HepG2 (cell line): ENCODE data around the gene SIRPA. TPM values are rescaled to one million over a fixed set of nuclear protein-coding genes. Genes with fewer than 3 reads are reported as not detected.

Source experiments
- ARNT2 ChIP-seq: sonication (generic); formaldehyde crosslinking; IDR thresholded peaks from 2 replicates; pipeline ENCODE4 v1.8.0; 2022; ENCODE audit warnings: mild to moderate bottlenecking, low read depth, missing genetic modification reagents, moderate library complexity
- GTF2F1 ChIP-seq: fragments of 150-350 bp; IDR thresholded peaks from 2 replicates; pipeline ENCODE4 v1.6.1; 2014; ENCODE audit warnings: low read length
- MEF2D ChIP-seq: sonication (generic); formaldehyde crosslinking; IDR thresholded peaks from 2 replicates; pipeline ENCODE4 v1.5.1; 2020; ENCODE audit warnings: mild to moderate bottlenecking, missing genetic modification reagents
- MIXL1 ChIP-seq: IDR thresholded peaks from 2 replicates; pipeline ENCODE4 v1.6.1; 2016
- MTF2 ChIP-seq: sonication (generic); formaldehyde crosslinking; IDR thresholded peaks from 2 replicates; pipeline ENCODE4 v1.5.0; 2020; ENCODE audit warnings: missing genetic modification reagents, borderline replicate concordance
- RBM22 ChIP-seq: fragments of 200-400 bp; formaldehyde crosslinking; optimal IDR thresholded peaks from 2 replicates; pipeline ENCODE3; 2017; ENCODE audit warnings: mild to moderate bottlenecking, low read length, moderate library complexity
- SIN3A ChIP-seq: IDR thresholded peaks from 2 replicates; pipeline ENCODE4 v1.6.1; 2011; ENCODE audit warnings: low read depth, mild to moderate bottlenecking, control low read depth, low read length, borderline replicate concordance
- SNAPC2 ChIP-seq: sonication (generic); formaldehyde crosslinking; IDR thresholded peaks from 2 replicates; pipeline ENCODE4 v1.8.1; 2022; ENCODE audit warnings: mild to moderate bottlenecking, missing genetic modification reagents
- TMF1 ChIP-seq: sonication (generic); formaldehyde crosslinking; IDR thresholded peaks from 2 replicates; pipeline ENCODE4 v1.8.1; 2022; ENCODE audit warnings: low read depth, missing genetic modification reagents
- ZBTB3 ChIP-seq: sonication (generic); formaldehyde crosslinking; IDR thresholded peaks from 2 replicates; pipeline ENCODE4 v1.4.0; 2020; ENCODE audit warnings: low read depth, mild to moderate bottlenecking, moderate library complexity, missing genetic modification reagents, borderline replicate concordance
- ZNF121 ChIP-seq: sonication (generic); formaldehyde crosslinking; IDR thresholded peaks from 2 replicates; pipeline ENCODE4 v1.5.0; 2020; ENCODE audit warnings: mild to moderate bottlenecking, missing genetic modification reagents
- ZNF232 ChIP-seq: sonication (generic); formaldehyde crosslinking; IDR thresholded peaks from 2 replicates; pipeline ENCODE4 v1.4.0; 2020; ENCODE audit warnings: missing genetic modification reagents, borderline replicate concordance
- ZNF274 ChIP-seq: sonication (generic); formaldehyde crosslinking; IDR thresholded peaks from 2 replicates; pipeline ENCODE4 v1.5.1; 2020; ENCODE audit warnings: mild to moderate bottlenecking, missing genetic modification reagents
- ZNF282 ChIP-seq: fragments of 450-650 bp; IDR thresholded peaks from 2 replicates; pipeline ENCODE4 v1.6.1; 2018; ENCODE audit not compliant: partially characterized antibody
- ZNF30 ChIP-seq: sonication (generic); formaldehyde crosslinking; IDR thresholded peaks from 2 replicates; pipeline ENCODE4 v1.5.0; 2020; ENCODE audit warnings: mild to moderate bottlenecking, missing genetic modification reagents
- ZNF329 ChIP-seq: sonication (generic); formaldehyde crosslinking; IDR thresholded peaks from 2 replicates; pipeline ENCODE4 v1.9.0; 2021; ENCODE audit warnings: low read depth, mild to moderate bottlenecking, missing genetic modification reagents
- ZNF451 ChIP-seq: sonication (generic); formaldehyde crosslinking; IDR thresholded peaks from 2 replicates; pipeline ENCODE4 v1.5.0; 2020; ENCODE audit warnings: mild to moderate bottlenecking, missing genetic modification reagents
- ZNF629 ChIP-seq: sonication (generic); formaldehyde crosslinking; conservative IDR thresholded peaks from 2 replicates; pipeline ENCODE4 v1.5.0; 2020; ENCODE audit warnings: missing genetic modification reagents
- ZNF83 ChIP-seq: sonication (generic); formaldehyde crosslinking; IDR thresholded peaks from 2 replicates; pipeline ENCODE4 v1.4.0; 2020; ENCODE audit warnings: missing genetic modification reagents, mild to moderate bottlenecking, borderline replicate concordance
- polyA plus RNA-seq, 8 experiments: library from polyadenylated mRNA; depleted of rRNA in 3 of 8; stranded (reverse) in 7 of 8; unstranded in 1 of 8; fragments of >200 nt; fragmentation: Illumina TruSeq in 4 of 8; extraction: Trizol in 4 of 8; gene quantifications; 2 replicates each; pipeline versions ENCODE4 v1.2.1 to v1.2.3, GENCODE V29; 2011 to 2016; ENCODE audit warnings: low read depth in 4 of 8, missing spikeins in 1 of 8, mixed read lengths in 1 of 8; ENCODE audit not compliant: insufficient read depth in 1 of 8
- total RNA-seq, 5 experiments: library from RNA; depleted of rRNA; stranded (reverse); fragments of >200 nt; fragmentation: Illumina TruSeq; extraction: Trizol; gene quantifications; 2 replicates each; pipeline ENCODE4 v1.2.3, GENCODE V29; 2016; ENCODE audit warnings: low read depth in 1 of 5
- TF ChIP-seq, protein P1 (sequence below): sonication (generic); formaldehyde crosslinking; IDR thresholded peaks from 2 replicates; pipeline ENCODE4 v1.5.0; 2020; ENCODE audit warnings: mild to moderate bottlenecking, missing genetic modification reagents
- TF ChIP-seq, protein P2 (sequence below): IDR thresholded peaks from 2 replicates; pipeline ENCODE4 v1.6.1; 2016; ENCODE audit warnings: missing compliant biosample characterization, missing genetic modification reagents, borderline replicate concordance
- TF ChIP-seq, protein P3 (sequence below): sonication (generic); formaldehyde crosslinking; conservative IDR thresholded peaks from 2 replicates; pipeline ENCODE4 v1.4.0; 2020; ENCODE audit warnings: missing genetic modification reagents
- TF ChIP-seq, protein P4 (sequence below): IDR thresholded peaks from 2 replicates; pipeline ENCODE4 v1.6.1; 2012; ENCODE audit warnings: inconsistent platforms

SIRPA gene
- total and polyA plus RNA-seq, 2 of the 13 experiments (the other 11 are each of a cell fraction or from before 2014, with no cell fraction given), result 7.2 to 17.6 TPM

DNA sequence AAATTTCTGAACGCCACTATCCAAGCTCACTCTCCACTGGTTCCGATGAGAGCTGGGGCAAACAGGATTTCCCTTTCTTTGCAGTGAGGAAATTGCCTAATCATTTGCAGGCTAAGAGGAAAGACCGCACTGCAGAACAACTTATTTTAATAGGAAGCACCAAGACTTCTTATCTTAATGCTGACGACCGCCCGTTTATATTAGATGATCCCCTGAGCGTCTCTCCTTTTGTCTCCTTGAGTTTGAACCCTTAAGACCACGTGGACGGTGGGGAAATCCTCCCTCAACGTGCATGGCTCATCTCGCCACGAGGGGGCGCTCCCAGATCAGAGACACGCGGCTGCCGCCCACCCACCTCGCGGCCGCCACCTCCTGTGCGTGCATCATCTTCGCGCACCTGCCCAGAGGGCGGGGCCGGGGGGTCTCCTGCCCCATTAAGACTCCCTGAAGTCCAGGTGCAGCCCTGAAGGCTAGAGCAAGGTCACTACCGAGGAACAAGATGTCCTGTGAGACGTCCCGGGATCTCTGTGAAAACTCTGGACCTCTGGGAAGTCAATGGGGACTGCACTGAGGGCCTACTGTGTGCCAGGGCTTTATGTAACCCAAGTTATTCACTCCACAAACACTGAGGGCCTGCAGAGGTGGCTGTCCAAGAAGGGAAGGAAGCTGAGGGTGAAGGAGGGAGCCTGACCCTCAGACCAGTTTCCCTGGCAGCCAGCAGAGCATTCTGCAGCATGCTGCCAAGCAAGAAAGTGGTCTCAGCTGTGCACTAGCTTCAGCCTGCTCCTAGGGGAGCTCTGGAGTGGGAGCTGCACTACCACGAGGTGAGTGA lies 70.5 kb downstream of the SIRPA start (continued):
- TF ChIP-seq, protein P1, sequence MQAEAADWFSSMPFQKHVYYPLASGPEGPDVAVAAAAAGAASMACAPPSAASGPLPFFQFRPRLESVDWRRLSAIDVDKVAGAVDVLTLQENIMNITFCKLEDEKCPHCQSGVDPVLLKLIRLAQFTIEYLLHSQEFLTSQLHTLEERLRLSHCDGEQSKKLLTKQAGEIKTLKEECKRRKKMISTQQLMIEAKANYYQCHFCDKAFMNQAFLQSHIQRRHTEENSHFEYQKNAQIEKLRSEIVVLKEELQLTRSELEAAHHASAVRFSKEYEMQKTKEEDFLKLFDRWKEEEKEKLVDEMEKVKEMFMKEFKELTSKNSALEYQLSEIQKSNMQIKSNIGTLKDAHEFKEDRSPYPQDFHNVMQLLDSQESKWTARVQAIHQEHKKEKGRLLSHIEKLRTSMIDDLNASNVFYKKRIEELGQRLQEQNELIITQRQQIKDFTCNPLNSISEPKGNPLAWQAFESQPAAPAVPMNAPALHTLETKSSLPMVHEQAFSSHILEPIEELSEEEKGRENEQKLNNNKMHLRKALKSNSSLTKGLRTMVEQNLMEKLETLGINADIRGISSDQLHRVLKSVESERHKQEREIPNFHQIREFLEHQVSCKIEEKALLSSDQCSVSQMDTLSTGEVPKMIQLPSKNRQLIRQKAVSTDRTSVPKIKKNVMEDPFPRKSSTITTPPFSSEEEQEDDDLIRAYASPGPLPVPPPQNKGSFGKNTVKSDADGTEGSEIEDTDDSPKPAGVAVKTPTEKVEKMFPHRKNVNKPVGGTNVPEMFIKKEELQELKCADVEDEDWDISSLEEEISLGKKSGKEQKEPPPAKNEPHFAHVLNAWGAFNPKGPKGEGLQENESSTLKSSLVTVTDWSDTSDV (CRISPR knock-in tag), result 0 out of 2 replicates have a peak, but pooled peaks have one; percentile 55
- TF ChIP-seq ZNF329 (CRISPR knock-in tag) (0 out of 2 replicates have a peak, but pooled peaks have one; percentile 48), TMF1 (CRISPR knock-in tag) (no peak), GTF2F1 (no peak), ZBTB3 (CRISPR knock-in tag) (no peak), ZNF274 (CRISPR knock-in tag) (peak; percentile 51; the same call in 1 of the 2 replicates), SNAPC2 (CRISPR knock-in tag) (no peak), ZNF282 (no peak), ZNF232 (CRISPR knock-in tag) (no peak), ZNF451 (CRISPR knock-in tag) (no peak), ZNF83 (CRISPR knock-in tag) (no peak; the same call in 1 of the 2 replicates), SIN3A (no peak), ZNF30 (no peak), ARNT2 (CRISPR knock-in tag) (0 out of 2 replicates have a peak, but pooled peaks have one; percentile 27), ZNF121 (CRISPR knock-in tag) (no peak), ZNF629 (CRISPR knock-in tag) (no peak), RBM22 (no peak), MIXL1 (CRISPR knock-in tag) (no peak), MEF2D (CRISPR knock-in tag) (no peak), MTF2 (CRISPR knock-in tag) (no peak)
- TF ChIP-seq, protein P2, sequence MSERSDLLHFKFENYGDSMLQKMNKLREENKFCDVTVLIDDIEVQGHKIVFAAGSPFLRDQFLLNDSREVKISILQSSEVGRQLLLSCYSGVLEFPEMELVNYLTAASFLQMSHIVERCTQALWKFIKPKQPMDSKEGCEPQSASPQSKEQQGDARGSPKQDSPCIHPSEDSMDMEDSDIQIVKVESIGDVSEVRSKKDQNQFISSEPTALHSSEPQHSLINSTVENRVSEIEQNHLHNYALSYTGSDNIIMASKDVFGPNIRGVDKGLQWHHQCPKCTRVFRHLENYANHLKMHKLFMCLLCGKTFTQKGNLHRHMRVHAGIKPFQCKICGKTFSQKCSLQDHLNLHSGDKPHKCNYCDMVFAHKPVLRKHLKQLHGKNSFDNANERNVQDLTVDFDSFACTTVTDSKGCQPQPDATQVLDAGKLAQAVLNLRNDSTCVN (CRISPR knock-in tag), result peak; percentile 70; the same call in 1 of the 2 replicates
- TF ChIP-seq, protein P3, sequence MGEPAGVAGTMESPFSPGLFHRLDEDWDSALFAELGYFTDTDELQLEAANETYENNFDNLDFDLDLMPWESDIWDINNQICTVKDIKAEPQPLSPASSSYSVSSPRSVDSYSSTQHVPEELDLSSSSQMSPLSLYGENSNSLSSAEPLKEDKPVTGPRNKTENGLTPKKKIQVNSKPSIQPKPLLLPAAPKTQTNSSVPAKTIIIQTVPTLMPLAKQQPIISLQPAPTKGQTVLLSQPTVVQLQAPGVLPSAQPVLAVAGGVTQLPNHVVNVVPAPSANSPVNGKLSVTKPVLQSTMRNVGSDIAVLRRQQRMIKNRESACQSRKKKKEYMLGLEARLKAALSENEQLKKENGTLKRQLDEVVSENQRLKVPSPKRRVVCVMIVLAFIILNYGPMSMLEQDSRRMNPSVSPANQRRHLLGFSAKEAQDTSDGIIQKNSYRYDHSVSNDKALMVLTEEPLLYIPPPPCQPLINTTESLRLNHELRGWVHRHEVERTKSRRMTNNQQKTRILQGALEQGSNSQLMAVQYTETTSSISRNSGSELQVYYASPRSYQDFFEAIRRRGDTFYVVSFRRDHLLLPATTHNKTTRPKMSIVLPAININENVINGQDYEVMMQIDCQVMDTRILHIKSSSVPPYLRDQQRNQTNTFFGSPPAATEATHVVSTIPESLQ, result 0 out of 2 replicates have a peak, but pooled peaks have one; percentile 71
- TF ChIP-seq, protein P4, sequence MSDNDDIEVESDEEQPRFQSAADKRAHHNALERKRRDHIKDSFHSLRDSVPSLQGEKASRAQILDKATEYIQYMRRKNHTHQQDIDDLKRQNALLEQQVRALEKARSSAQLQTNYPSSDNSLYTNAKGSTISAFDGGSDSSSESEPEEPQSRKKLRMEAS, result peak; percentile 90
